GM12872 (cell line): ENCODE results near the gene NDFIP1.
A peak's percentile ranks its signal among the peaks of the same experiment; 100 is the strongest.

Experiments used
- TF ChIP-seq, protein P1 (sequence below): IDR thresholded peaks from 3 replicates; pipeline ENCODE4 v1.5.1; 2011; ENCODE audit warnings: low read depth, mild to moderate bottlenecking, low read length, moderate library complexity; ENCODE audit not compliant: insufficient read depth

NDFIP1 gene

GRCh38 chr5:142134331-142135010 lies 25.9 kb downstream of the NDFIP1 start:
- TF ChIP-seq, protein P1, sequence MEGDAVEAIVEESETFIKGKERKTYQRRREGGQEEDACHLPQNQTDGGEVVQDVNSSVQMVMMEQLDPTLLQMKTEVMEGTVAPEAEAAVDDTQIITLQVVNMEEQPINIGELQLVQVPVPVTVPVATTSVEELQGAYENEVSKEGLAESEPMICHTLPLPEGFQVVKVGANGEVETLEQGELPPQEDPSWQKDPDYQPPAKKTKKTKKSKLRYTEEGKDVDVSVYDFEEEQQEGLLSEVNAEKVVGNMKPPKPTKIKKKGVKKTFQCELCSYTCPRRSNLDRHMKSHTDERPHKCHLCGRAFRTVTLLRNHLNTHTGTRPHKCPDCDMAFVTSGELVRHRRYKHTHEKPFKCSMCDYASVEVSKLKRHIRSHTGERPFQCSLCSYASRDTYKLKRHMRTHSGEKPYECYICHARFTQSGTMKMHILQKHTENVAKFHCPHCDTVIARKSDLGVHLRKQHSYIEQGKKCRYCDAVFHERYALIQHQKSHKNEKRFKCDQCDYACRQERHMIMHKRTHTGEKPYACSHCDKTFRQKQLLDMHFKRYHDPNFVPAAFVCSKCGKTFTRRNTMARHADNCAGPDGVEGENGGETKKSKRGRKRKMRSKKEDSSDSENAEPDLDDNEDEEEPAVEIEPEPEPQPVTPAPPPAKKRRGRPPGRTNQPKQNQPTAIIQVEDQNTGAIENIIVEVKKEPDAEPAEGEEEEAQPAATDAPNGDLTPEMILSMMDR = no peak

DNA sequence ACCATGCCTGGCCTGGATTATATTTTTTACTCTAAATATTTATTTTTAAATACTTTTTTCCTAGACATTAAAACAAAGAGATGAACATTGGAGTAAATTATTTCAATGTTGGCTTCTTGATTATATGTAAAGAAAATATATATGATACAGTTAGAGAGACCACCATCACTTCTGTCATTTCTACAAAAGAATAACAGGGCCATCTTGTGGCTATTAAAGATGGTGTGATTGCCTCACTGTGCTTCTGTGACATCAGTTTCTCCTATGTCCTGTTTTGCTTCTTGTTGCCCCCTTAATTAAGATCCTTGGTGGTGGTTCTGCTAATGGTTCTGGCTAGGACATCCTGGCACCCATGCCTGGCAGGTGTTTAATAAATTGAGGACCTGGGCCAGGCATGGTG lies 32.9 kb downstream of the NDFIP1 start:
- TF ChIP-seq, protein P1 = peak; percentile 22; the same call in 1 of the 3 replicates

DNA sequence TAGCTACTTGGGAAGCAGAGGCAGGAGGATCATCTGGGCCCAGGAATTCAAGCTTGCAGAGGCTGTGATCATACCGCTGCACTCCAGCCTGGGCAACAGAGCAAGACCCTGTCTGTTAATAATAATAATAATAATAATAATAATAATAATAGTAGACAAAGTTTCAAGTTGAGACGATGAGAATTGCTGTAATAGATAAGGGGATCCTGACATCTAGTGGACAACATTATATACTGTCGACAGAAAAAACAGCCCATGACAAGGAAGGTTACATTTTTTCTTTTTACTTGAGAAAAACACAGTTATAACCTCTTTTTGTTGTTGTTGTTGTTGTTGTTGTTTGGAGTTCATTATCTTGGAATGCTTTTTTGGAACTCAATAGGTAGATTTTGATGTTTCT lies 35.3 kb downstream of the NDFIP1 start:
- TF ChIP-seq, protein P1 = peak; percentile 37; the same call in 1 of the 3 replicates

DNA sequence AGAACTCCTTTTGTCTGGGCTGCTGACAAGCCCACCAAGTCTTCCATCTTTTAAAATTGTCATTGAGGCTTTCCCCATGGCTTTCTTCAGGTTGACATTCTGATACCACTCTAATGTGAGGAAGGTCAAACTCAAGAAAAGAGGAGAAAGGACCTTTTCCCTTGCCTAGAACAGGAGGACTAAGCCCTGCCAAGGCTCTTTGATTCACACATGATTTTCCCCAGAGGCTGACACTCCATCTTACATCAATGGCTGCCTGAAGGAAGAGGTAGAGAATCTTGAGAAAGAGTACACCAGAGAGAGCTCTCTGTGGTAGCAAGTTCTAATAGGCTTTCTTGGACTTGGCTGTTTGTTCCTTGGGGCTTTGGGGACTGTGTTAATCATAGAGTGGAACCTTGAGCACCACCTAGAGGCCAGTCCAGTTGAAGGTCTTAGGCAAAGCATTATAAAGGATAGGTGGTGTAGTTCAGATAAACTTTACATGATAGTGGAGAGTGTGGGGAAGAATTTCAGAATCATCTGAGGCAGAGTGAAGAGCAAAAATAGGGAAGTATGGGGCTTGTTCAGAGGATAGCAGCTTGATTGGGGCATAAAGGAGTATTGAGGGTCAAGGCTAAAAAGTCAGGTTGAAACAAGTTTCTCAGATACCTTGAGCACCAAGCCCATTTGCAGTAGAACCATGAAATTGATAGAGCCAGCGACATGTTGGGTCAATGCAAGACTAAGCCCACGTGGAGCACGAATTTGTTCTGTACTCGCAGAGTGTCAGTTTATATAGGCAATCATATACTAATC lies 36.7 kb downstream of the NDFIP1 start:
- TF ChIP-seq, protein P1 = peak; percentile 73

GRCh38 chr5:142149363-142149762 lies 40.8 kb downstream of the NDFIP1 start:
- TF ChIP-seq, protein P1 = no peak

DNA sequence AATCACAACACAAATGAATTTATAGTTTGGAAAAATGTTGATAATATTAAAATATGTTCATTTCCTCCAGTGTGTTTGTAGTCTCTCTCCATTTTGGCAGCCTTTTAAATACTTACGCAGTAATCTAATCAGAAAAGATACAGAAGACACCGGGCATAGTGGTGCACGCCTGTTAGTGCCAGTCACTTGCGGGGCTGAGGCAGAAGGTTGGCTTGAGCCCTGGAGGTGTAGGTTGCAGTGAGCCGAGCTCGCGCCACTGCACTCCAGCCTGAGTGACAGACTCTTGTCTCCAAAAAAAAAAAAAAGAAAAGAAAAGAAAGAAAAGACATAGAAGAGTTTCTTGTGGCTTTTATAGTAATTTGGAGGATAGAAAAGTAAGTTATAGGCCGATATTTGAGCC lies 41.9 kb downstream of the NDFIP1 start:
- TF ChIP-seq, protein P1 = no peak

- TF ChIP-seq, protein P1 = peak; percentile 67
Measured at GRCh38 chr5:142151436-142152383, 43.1 kb downstream of the NDFIP1 start.
